Transverse colon (tissue), 3 donors: Measurements from ENCODE around the gene TOR4A.

ENCODE experiments used
- POLR2A ChIP-seq: fragments of 450-650 bp; IDR thresholded peaks from one replicate; pipeline ENCODE4 v1.6.1; 2016; ENCODE audit warnings: antibody characterized with exemption, mild to moderate bottlenecking, moderate library complexity
- TF ChIP-seq, protein P1 (sequence below), 5 experiments: fragments of 200-600 bp in 3 of 5; fragments of 450-650 bp in 2 of 5; sonication (generic) in 3 of 5; IDR thresholded peaks; 1 replicate in 2 of 5; 2 replicates in 3 of 5; pipeline ENCODE4 v1.5.1; 2016 to 2017; ENCODE audit warnings: antibody characterized with exemption in 5 of 5, inconsistent platforms in 3 of 5, mild to moderate bottlenecking in 2 of 5, moderate library complexity in 1 of 5

DNA sequence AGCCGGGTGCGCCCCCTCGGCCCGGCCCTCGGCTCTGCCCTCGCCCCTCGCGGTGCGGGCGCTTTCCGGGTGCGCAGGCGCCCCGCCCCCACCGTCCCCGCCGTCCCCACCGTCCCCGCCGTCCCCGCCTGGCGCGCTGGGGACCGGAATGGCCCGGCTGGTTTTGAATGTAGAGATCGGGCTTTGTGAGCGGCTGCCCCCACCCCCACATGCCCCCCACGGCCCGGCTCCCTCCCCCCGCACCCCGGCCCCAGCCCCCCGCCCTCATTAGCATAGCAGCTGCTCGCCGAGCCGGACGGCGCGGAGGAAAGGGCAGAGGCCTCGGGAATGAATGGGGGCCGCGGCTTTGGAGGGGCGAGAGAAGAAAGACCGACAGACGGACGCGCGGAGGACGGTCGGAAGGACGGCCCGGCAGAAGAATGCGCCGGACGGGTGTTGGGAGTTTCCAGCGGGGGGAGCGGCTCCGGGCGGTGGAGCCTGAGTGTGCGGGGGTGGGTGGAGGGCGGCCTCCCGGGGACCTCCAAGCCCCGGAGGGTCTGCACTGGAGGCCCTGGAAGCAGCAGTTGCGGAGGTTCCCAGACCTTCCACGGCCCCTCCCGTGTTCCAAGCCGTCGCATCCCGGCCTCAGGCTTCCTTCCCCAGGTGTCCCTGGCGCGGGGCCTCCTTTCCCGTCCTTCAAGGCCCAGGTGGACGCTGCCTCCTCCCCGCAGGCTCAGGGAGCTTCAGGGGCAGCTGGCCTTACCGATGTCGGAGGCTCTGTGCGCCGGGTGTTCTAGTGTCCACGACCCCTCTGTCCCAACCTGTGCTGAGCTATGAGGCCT, 18.5 kb downstream of the TOR4A start:
- TF ChIP-seq, protein P1, sequence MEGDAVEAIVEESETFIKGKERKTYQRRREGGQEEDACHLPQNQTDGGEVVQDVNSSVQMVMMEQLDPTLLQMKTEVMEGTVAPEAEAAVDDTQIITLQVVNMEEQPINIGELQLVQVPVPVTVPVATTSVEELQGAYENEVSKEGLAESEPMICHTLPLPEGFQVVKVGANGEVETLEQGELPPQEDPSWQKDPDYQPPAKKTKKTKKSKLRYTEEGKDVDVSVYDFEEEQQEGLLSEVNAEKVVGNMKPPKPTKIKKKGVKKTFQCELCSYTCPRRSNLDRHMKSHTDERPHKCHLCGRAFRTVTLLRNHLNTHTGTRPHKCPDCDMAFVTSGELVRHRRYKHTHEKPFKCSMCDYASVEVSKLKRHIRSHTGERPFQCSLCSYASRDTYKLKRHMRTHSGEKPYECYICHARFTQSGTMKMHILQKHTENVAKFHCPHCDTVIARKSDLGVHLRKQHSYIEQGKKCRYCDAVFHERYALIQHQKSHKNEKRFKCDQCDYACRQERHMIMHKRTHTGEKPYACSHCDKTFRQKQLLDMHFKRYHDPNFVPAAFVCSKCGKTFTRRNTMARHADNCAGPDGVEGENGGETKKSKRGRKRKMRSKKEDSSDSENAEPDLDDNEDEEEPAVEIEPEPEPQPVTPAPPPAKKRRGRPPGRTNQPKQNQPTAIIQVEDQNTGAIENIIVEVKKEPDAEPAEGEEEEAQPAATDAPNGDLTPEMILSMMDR (IDR thresholded peaks at IDR 0.05) = no peak
- no peak for TF ChIP-seq POLR2A
